Suprapubic skin (tissue), 4 donors: Measurements from ENCODE around the gene RNF217. TPM values are rescaled to one million over a fixed set of nuclear protein-coding genes. Genes with fewer than 3 reads are reported as not detected.
"Not testable (repeated sequence)": the region's sequence is repeated elsewhere in the genome, so short reads cannot be mapped to it uniquely, and the experiment has no call there.

ENCODE experiments used
- DNase-seq, 2 donors: peaks; one replicate each; pipeline ENCODE4 v3.0.0-alpha.2; 2019; ENCODE audit warnings: low spot score in 2 of 2
- H3K27ac ChIP-seq: fragments of 200-600 bp; sonication (generic); one replicate; pipeline ENCODE4 v1.5.1; 2019
- H3K27me3 ChIP-seq: fragments of 200-600 bp; sonication (generic); one replicate; pipeline ENCODE4 v1.5.1; 2019
- H3K36me3 ChIP-seq: fragments of 200-600 bp; sonication (generic); one replicate; pipeline ENCODE4 v1.5.1; 2019
- H3K4me1 ChIP-seq: fragments of 200-600 bp; sonication (generic); one replicate; pipeline ENCODE4 v1.5.1; 2019
- H3K4me3 ChIP-seq: fragments of 200-600 bp; sonication (generic); one replicate; pipeline ENCODE4 v1.5.1; 2019; ENCODE audit warnings: mild to moderate bottlenecking
- H3K9me3 ChIP-seq: fragments of 200-600 bp; sonication (generic); one replicate; pipeline ENCODE4 v1.5.1; 2019
- CTCF ChIP-seq, 2 donors: fragments of 200-600 bp in 1 of 2; fragments of 450-650 bp in 1 of 2; sonication (generic) in 1 of 2; IDR thresholded peaks; one replicate each; pipeline ENCODE4 v1.5.1; 2016 to 2019; ENCODE audit warnings: antibody characterized with exemption in 2 of 2, mild to moderate bottlenecking in 1 of 2, moderate library complexity in 1 of 2
- EP300 ChIP-seq: sonication (generic); formaldehyde crosslinking; IDR thresholded peaks from one replicate; pipeline ENCODE4 v1.6.1; 2017; ENCODE audit warnings: antibody characterized with exemption
- POLR2A ChIP-seq, 2 donors: fragments of 450-650 bp; IDR thresholded peaks; one replicate each; pipeline ENCODE4 v1.6.1; 2017; ENCODE audit warnings: antibody characterized with exemption in 2 of 2, mild to moderate bottlenecking in 2 of 2, moderate library complexity in 2 of 2
- POLR2AphosphoS5 ChIP-seq, 3 donors: sonication (generic); formaldehyde crosslinking; IDR thresholded peaks; one replicate each; pipeline ENCODE4 v1.6.1; 2017; ENCODE audit warnings: antibody characterized with exemption in 3 of 3
- WGBS: methylation state at CpG from one replicate; pipeline ENCODE4 v1.1.5; 2018; 5-methylcytosine and 5-hydroxymethylcytosine counted together
- total RNA-seq, 4 donors: library from RNA; depleted of rRNA; stranded (reverse); fragments of >200 nt; gene quantifications; one replicate each; pipeline ENCODE4 v1.1.0, GENCODE V29; 2016

RNF217 gene
- total RNA-seq, 4 donors from 2014 or later = 32.3 to 55.1 (median 43.3) TPM

- H3K4me3 ChIP-seq = no peak overlapping the region
- peaks cover 22% of the 10 kb centered on the region for H3K4me1 ChIP-seq
- H3K27me3 ChIP-seq = no peaks in the 10 kb centered on the region
- 52% methylated on average over 1 of the region's 1 CpG for WGBS
- H3K36me3 ChIP-seq = no peaks in the 10 kb centered on the region
- H3K9me3 ChIP-seq = no peaks in the 10 kb centered on the region
- H3K27ac ChIP-seq = no peak overlapping the region
- no peak for DNase-seq
- TF ChIP-seq EP300 (no peak), POLR2AphosphoS5 (IDR thresholded peaks at IDR 0.05) (no peak), CTCF (IDR thresholded peaks at IDR 0.05) (no peak), POLR2A (IDR thresholded peaks at IDR 0.05) (no peak)
Measured at GRCh38 chr6:125022391-125022989, 60.3 kb downstream of the RNF217 start.

DNA sequence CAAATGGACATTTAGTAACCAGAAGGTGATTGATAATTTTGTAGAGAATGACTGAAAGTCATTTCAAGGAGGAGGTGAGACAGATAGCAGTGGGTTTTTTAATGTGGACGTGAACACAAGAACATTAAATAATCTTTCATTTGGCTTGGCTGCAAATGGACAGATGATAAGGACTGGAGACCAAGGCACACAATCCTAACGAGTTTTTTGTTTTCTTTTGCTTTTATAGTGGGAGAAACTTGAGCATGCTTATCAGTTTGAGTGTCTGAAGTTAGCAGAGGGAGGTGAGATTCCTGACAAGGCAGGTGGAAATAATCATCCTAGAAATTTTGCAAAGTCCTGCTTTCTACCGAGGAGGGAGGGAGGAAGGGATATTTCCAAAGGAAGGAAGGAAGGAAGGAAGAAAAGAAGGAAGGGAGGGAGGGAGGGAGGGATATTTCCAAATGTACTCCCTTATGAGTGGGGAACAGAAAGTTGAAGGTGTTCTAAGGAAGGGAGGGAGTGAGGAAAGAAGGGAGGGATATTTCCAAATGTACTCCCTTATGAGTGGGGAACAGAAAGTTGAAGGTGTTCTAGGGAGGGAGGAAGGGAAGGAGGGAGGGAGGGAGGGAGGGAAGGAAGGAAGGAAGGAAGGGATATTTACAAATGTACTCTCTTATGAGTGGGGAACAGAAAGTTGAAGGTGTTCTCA lies 63.1 kb downstream of the RNF217 start:
- 61% methylated on average over 3 of the region's 3 CpGs for WGBS
- DNase-seq = no peak
- TF ChIP-seq POLR2AphosphoS5 (IDR thresholded peaks at IDR 0.05) (no peak), CTCF (IDR thresholded peaks at IDR 0.05) (no peak), EP300 (no peak), POLR2A (IDR thresholded peaks at IDR 0.05) (no peak)

DNA sequence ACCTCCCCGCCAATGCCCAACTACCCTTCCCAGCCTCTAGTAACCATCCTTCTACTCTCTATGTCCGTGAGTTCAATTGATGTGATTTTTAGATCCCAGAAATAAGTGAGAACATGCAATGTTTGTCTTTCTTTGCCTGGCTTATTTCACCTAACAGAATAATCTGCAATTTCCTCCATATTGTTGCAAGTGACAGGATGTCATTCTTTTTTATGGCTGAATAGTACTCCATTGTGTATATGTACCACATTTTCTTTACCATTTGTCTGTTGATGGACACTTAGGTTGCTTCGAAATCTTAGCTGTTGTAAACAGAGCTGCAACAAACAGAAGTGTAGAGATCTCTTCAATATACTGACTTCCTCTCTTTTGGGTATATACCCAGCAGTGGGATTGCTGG lies 65.0 kb downstream of the RNF217 start:
- H3K27me3 ChIP-seq = no peaks in the 10 kb centered on the region
- DNase-seq = no peak
- H3K36me3 ChIP-seq = peaks cover 6% of the 10 kb centered on the region
- no peak for TF ChIP-seq CTCF (IDR thresholded peaks at IDR 0.05)
- TF ChIP-seq POLR2AphosphoS5 (IDR thresholded peaks at IDR 0.05) = no peak
- no peak for TF ChIP-seq EP300
- no peak for TF ChIP-seq POLR2A (IDR thresholded peaks at IDR 0.05)
- H3K9me3 ChIP-seq = no peaks in the 10 kb centered on the region
- no peak overlapping the region for H3K4me3 ChIP-seq
- H3K4me1 ChIP-seq = peaks cover 3% of the 10 kb centered on the region
- H3K27ac ChIP-seq = no peak overlapping the region
- WGBS = 63% methylated on average over 3 of the region's 3 CpGs

More for the DNA sequence above, 63.1 kb downstream of the RNF217 start:
- peaks cover 16% of the 10 kb centered on the region for H3K4me1 ChIP-seq
- H3K27me3 ChIP-seq = no peaks in the 10 kb centered on the region
- H3K36me3 ChIP-seq = no peaks in the 10 kb centered on the region
- H3K9me3 ChIP-seq = no peaks in the 10 kb centered on the region
- no peak overlapping the region for H3K4me3 ChIP-seq
- H3K27ac ChIP-seq = no peak overlapping the region

DNA sequence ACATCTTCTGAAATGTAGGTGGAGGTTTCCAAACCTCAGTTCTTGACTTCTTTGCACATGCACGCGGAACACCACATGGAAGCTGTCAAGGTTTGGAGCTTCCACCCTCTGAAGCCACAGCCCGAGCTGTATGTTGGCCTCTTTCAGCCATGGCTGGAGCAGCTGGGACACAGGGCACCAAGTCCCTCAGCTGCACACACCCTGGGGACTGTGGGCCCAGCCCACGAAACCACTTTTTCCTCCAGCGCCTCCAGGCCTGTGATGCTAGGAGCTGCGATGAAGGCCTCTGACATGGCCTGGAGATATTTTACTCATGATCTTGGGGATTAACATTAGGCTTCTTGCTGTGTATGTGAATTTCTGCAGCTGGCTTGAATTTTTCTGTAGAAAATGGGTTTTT lies 68.7 kb downstream of the RNF217 start:
- no peak for DNase-seq
- Histone ChIP-seq H3K4me3 (no peak overlapping the region), H3K4me1 (no peaks in the 10 kb centered on the region), H3K9me3 (no peaks in the 10 kb centered on the region), H3K27ac (no peak overlapping the region), H3K27me3 (no peaks in the 10 kb centered on the region), H3K36me3 (peaks cover 6% of the 10 kb centered on the region)
- no peak for TF ChIP-seq EP300
- no peak for TF ChIP-seq CTCF (IDR thresholded peaks at IDR 0.05)
- no peak for TF ChIP-seq POLR2A (IDR thresholded peaks at IDR 0.05)
- WGBS = 50% methylated on average over 4 of the region's 6 CpGs

DNA sequence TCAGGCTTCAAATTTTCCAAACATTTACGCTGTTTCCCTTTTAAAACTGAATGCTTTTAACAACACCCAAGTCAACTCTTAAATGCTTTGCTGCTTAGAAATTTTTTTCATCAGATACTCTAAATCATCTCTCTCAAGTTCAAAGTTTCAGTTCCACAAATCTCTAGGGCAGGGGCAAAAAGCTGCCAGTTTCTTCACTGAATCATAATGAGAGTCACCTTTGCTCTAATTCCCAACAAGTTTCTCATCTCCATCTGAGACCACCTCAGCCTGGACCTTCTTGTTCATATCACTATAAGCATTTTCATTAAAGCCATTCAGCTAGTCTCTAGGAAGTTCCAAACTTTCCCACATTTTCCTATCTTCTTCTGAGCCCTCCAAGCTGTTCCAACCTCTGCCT lies 69.1 kb downstream of the RNF217 start:
- Histone ChIP-seq H3K4me3 (no peak overlapping the region), H3K27ac (no peak overlapping the region), H3K36me3 (peaks cover 6% of the 10 kb centered on the region), H3K4me1 (no peaks in the 10 kb centered on the region), H3K9me3 (no peaks in the 10 kb centered on the region), H3K27me3 (no peaks in the 10 kb centered on the region)
- WGBS = 90% methylated on average over 1 of the region's 1 CpG
- TF ChIP-seq POLR2AphosphoS5 (IDR thresholded peaks at IDR 0.05) (no peak), POLR2A (IDR thresholded peaks at IDR 0.05) (no peak), CTCF (IDR thresholded peaks at IDR 0.05) (no peak), EP300 (no peak)
- no peak for DNase-seq

GRCh38 chr6:125034929-125035328 lies 72.7 kb downstream of the RNF217 start:
- H3K27ac ChIP-seq, H3K4me3 ChIP-seq, H3K36me3 ChIP-seq, DNase-seq, H3K27me3 ChIP-seq, H3K9me3 ChIP-seq, H3K4me1 ChIP-seq: not testable (repeated sequence)

DNA sequence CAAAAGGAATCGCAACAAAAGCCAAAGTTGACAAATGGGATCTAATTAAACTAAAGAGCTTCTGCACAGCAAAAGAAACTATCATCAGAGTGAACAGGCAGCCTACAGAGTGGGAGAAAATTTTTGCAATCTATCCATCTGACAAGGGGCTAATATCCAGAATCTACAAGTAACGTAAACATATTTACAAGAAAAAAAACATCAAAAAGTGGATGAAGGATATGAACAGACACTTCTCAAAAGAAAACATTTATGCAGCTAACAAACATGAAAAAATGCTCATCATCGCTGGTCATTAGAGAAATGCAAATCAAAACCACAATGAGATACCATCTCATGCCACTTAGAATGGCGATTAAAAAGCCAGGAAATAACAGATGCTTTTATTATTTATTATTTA lies 74.2 kb downstream of the RNF217 start:
- not testable (repeated sequence) for H3K4me3 ChIP-seq, H3K9me3 ChIP-seq, H3K27me3 ChIP-seq, DNase-seq, H3K27ac ChIP-seq, H3K36me3 ChIP-seq, H3K4me1 ChIP-seq
- 92% methylated on average over 4 of the region's 4 CpGs for WGBS
